T-helper 2 cell treated with Interferon-gamma antibody and Interleukin-4, amounts not matched to agents 100 ng/mL and 5 ng/mL, for 36 hours (primary cell): ENCODE data around the gene MAPK7. TPM values are rescaled to one million over a fixed set of nuclear protein-coding genes. Genes with fewer than 3 reads are reported as not detected.

Source experiments
- intact Hi-C: fragments of 100-400 bp; cut with micrococcal nuclease; formaldehyde crosslinking; loops from one replicate; pipeline ENCODE4 v1.15.1; 2023
- total RNA-seq: library from RNA; stranded (reverse); gene quantifications from 2 replicates; pipeline ENCODE4 v1.2.3, GENCODE V29; 2022

Gene MAPK7
- total RNA-seq, 1 donor from 2014 or later: 38.7 TPM

GRCh38 chr17:19377602-19378415 lies 489 bp upstream of the MAPK7 start:
- intact Hi-C loops: loop anchor here (1.0 to 10.0 kb wide), 8 partner anchors 8 to 1063 kb away; partner anchors contain the start of genes ALDH3A2, B9D1, SMCR8 and TOP3A

GRCh38 chr17:19379361-19380065 lies 1.2 kb downstream of the MAPK7 start:
- intact Hi-C loops: loop anchor here (5.0 to 10.0 kb wide), 4 partner anchors 68 to 1065 kb away; partner anchors contain the start of genes ALDH3A2, SMCR8, TOP3A and ULK2

- intact Hi-C loops: no loop called here
Measured at GRCh38 chr17:19380481-19381301, 2.4 kb downstream of the MAPK7 start.

- intact Hi-C loops: no loop called here
Measured at GRCh38 chr17:19381361-19381740, 3.1 kb downstream of the MAPK7 start.

GRCh38 chr17:19381741-19382444 lies 3.6 kb downstream of the MAPK7 start:
- intact Hi-C loops: no loop called here

GRCh38 chr17:19382531-19383444 lies 4.5 kb downstream of the MAPK7 start:
- intact Hi-C loops: no loop called here

GRCh38 chr17:19383681-19384470 lies 5.6 kb downstream of the MAPK7 start:
- intact Hi-C loops: no loop called here

- intact Hi-C loops: no loop called here
Measured at GRCh38 chr17:19384723-19385391, 6.6 kb downstream of the MAPK7 start.

- intact Hi-C loops: no loop called here
Measured at GRCh38 chr17:19385521-19385983, 7.3 kb downstream of the MAPK7 start.

- intact Hi-C loops: no loop called here
Measured at GRCh38 chr17:19386051-19386929, 8.0 kb downstream of the MAPK7 start.

GRCh38 chr17:19386974-19387920 lies 8.9 kb downstream of the MAPK7 start, which contains the start of gene MFAP4:
MFAP4 (minus strand) TSS chr17:19387190; CDS start chr17:19387155, 35 bp downstream.
- intact Hi-C loops: no loop called here

- intact Hi-C loops: no loop called here
Measured at GRCh38 chr17:19387921-19388521, 9.7 kb downstream of the MAPK7 start.

GRCh38 chr17:19388791-19389785 lies 10.8 kb downstream of the MAPK7 start:
- intact Hi-C loops: no loop called here

GRCh38 chr17:19390951-19391350 lies 12.7 kb downstream of the MAPK7 start:
- intact Hi-C loops: no loop called here
